NOMO-1 (cell line): ENCODE data around the gene PSEN2.
"Not testable (repeated sequence)": the region's sequence is repeated elsewhere in the genome, so short reads cannot be mapped to it uniquely, and the experiment has no call there.

Source experiments
- DNase-seq, 2 experiments: peaks; one replicate each; lab custom pipeline; 2025; ENCODE audit not compliant: unreplicated experiment in 2 of 2; lab: John Stamatoyannopoulos, UW

PSEN2 gene

DNA sequence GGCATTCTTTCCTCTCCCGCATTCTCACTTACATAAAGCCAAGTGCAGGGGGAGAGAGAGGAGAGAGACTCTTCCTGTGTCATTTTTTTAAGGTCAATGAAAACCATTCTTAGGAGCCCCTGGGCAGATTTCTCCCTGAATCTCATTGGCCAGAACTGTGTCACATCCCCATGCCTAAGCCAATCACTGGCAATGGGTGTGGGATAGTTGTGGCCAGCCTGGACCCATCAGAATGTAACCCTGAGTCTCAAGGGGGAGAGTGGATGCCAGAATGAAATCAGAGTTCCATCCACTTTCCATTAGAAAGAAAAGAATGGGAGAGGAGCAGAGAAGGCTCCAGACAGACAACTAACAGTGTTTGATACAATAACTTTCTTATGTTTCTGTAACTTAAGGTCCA is 38.5 kb downstream of the PSEN2 start:
- DNase-seq = no peak

GRCh38 chr1:226912587-226913176 is 42.3 kb downstream of the PSEN2 start:
- DNase-seq = no peak

DNA sequence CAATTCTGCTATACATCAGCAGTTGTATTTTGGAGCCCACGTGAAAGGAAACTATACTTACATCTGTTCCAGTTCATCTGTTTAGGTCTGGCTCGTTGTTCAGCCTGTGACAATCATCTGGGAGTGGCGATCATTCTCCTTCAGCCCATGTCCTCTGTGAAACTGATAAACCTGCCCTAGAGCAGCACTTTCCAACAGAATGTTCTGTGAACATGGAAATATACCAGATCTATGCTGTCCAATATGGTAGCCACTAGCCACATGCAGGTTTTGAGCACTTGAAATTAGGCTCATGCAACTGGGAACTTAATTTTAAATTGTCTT is 45.2 kb downstream of the PSEN2 start:
- no peak for DNase-seq

- DNase-seq = no peak
These were observed 46.1 kb downstream of the PSEN2 start for GRCh38 chr1:226916497-226916896.

GRCh38 chr1:226919587-226919986 is 49.2 kb downstream of the PSEN2 start:
- no peak for DNase-seq

DNA sequence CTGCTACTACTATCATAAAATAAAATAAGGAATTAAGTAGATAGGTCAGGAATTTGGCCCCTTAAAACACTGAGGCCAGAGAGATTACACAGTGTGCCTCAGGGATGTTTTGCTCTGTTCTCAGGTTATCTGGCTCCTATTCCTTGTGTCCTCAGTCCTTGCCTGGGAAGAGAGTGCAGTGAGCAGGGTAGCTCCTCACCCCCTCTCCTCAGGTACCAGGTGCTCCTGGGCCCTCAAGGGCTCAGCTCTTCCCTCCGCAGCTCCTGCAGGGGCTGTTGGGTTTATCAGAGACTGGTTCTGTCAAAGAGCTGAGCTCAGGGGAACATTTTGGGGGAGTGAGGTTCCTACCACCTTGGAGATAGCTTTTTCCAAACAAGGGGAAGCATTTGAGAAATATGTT is 49.6 kb downstream of the PSEN2 start:
- no peak for DNase-seq

GRCh38 chr1:226920446-226920894 is 50.1 kb downstream of the PSEN2 start:
- no peak for DNase-seq

DNA sequence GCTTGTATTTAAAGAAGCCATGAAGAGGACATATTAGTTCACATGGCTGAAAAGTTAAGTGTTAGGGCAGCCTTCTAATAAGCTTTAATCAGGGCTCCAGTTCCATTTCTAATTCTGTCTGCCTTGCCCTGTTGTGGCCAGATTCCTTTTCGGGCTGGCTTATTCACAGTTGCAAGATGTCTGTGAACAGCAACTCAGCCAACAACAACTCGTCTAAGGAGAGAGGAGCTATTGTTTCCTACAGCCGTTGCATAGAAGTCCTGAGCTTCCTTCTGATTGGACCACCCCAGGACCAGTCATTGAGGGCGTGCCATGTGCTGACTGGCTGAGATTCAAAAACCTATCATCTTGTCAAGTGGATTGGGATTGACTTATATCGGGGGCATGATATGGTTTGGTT is 51.1 kb downstream of the PSEN2 start:
- no peak for DNase-seq

DNA sequence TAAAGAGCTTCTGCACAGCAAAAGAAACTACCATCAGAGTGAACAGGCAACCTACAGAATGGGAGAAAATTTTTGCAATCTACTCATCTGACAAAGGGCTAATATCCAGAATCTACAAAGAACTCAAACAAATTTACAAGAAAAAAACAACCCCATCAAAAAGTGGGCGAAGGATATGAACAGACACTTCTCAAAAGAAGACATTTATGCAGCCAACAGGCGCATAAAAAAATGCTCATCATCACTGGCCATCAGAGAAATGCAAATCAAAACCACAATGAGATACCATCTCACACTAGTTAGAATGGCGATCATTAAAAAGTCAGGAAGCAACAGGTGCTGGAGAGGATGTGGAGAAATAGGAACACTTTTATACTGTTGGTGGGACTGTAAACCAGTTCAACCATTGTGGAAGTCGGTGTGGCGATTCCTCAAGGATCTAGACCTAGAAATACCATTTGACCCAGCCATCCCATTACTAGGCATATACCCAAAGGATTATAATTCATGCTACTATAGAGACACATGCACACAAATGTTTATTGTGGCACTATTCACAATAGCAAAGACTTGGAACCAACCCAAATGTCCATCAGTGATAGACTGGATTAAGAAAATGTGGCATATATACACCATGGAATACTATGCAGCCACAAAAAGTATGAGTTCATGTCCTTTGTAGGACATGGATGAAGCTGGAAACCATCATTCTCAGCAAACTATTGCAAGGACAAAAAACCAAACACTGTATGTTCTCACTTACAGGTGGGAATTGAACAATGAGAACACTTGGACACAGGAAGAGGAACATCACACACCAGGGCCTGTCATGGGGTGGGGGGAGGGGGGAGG is 59.1 kb downstream of the PSEN2 start:
- not testable (repeated sequence) for DNase-seq

GRCh38 chr1:226934483-226935237 is 64.2 kb downstream of the PSEN2 start:
- DNase-seq = no peak

GRCh38 chr1:226937940-226938725 is 67.7 kb downstream of the PSEN2 start:
- DNase-seq = peak in 1 of 2 experiments; percentile 25

DNA sequence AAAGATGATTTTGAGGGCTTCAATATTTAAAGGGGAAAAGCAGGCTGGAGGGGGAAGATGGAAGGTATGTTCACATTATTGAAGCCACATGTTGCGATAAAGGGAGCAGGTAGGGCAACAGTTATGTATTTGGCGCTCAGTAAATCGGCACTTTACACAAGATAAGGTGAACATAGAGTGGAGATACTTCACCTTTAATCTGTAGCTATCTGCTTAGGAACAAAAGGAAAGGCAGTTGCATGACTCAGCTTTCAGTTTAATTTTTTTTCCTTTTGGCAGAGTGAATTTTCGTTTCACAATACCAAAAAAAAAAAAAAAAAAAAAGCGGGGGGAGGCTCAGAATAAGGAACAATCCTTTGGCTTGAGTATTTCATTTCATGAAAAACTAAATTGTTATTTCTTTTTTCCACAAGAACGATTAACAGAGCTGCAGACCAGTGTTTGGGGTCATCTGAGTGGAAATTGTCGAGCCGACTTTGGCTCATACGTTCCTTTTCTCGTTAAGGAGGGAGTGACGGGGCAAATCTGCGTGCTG is 68.6 kb downstream of the PSEN2 start:
- peak; percentile 54 to 69 for DNase-seq

DNA sequence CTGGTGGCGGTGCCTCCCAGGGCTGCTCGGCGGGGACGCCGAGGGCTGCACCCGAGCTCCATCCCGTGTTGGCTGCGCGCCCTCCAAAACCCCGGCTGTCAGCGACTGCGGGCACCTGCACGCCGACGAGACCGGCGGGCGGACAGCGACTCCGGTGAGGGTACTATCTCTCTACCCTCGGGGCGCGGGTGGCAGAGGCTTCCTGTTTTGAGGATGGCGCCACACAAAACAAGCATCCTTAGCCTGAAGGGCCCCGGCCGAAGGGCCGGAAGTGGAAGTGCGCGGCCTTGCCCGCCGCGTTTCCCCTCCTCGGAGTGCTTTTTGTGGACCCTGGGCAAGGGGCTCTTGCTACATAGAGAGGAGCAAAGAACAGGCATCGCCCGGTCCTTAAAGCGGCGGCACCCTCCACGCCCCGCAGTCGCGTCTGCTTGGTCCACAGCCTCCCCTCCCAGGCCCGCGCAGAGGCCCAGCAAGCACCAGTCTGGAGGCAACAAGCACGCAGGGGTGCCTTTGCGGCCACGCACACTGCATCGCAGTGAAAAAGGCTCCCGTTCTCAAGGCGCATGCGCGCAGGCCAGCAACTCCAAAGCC is 69.1 kb downstream of the PSEN2 start:
- peak; percentile 62 to 72 for DNase-seq

DNA sequence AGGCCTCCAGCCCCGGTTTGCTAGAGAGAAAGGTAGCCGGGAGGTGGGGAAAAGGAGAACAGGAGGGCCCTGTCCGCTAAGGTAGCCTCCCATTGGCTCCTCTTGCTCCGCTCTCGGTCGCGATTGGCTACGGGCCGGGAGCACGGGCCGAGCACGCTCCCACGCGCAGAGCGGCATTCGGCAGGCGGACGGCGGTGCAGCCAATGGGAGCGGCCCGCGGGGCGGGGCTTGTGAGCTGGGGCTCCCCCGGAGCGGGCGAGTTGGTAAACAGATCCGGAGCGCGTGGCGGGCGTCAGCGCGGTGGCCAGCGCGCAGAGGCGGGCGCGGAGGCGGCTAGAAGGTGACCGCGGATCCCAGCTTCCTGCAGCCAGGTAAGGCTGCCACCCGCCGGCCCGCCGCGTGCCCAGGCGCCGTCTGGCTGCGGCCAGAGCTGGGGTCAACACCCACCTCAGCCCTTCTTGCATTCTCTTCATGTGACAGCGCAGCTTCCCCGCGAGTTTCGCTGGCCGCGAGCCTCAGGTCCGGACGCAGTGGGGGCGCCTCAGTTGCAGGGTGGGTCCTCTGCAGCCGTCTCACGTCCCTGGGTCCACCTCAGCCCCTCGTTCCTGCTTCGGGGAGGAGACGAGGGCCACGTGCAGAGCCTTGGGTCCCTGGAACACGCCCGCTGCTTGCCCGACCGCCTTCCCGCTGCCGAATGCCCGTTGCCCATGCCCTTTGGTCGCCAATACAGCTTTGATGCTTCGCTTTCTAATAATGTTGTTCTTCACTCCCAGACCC is 69.8 kb downstream of the PSEN2 start, which contains the start of gene COQ8A:
Gene COQ8A, plus strand, starts transcription at position 266 of the 777 bp plus-strand sequence. CDS start 21,092 bp downstream, outside the sequence.
- DNase-seq = peak; percentile 99

GRCh38 chr1:226940806-226941067 is 70.3 kb downstream of the PSEN2 start:
- DNase-seq = no peak

GRCh38 chr1:226942392-226942791 is 72.0 kb downstream of the PSEN2 start:
- DNase-seq = no peak

GRCh38 chr1:226943156-226943555 is 72.7 kb downstream of the PSEN2 start:
- DNase-seq = no peak

DNA sequence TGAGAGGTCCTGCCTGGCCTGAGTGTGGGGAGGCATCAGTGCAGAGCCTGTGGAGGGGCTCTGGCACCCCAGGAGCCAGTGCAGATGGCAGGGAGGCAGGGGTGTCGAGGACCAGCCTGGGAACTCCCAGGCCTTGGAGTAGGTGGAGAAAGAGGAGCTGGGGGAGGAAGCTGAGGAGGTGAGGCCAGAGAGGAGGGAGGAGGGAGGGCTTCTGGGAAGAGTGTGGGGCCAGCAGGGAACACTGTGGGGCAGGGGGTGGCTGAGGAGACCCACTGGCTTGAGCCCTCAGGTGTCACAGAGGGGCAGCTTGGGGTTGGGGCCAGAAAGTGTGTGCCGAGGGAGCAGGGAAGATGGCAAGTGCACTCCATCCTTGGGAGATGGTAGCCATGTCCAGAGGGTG is 73.5 kb downstream of the PSEN2 start:
- DNase-seq = no peak

DNA sequence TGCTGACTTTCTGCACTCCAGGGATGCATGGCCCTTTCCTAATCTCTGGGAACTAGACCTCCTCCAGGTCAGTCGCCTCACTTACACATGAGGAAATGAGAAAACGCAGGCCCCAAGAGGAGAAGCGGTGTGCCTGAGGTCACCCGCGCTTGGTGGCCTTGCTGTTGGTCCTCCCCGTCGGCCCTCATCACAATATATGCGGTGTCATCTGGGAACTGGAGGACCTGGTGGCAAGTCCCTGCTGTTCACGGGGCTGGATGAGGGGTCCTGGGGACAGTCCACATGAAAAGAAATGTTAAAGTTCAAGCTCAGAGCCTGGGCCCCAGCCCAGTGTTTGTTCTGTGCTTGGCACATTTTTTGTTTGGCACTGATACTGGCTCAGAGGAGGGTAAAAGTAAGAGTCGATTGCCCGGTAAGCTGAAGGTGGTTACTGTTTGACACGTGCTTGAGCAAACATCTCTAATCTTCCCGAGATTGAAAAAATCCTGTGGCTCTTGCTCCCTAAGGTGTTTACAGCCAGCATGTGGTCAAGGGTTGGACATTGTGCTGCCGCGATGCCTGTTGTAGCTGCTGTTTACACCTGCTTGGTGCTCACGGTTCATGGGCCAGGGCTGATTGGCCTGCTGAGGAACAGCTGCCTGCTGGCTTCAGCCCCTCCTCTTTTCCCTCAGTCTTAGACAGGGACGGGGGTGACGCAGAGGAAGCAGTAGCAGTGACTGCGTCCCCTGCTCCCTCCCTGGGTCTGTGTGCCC is 74.9 kb downstream of the PSEN2 start:
- DNase-seq = no peak
